NCI-H345 (cell line): ENCODE results near the gene TMEM87B.
"Not testable (repeated sequence)": the region's sequence is repeated elsewhere in the genome, so short reads cannot be mapped to it uniquely, and the experiment has no call there.

ENCODE experiments used
- DNase-seq: peaks from one replicate; lab custom pipeline; 2025; lab: John Stamatoyannopoulos, UW

The TMEM87B gene

DNA sequence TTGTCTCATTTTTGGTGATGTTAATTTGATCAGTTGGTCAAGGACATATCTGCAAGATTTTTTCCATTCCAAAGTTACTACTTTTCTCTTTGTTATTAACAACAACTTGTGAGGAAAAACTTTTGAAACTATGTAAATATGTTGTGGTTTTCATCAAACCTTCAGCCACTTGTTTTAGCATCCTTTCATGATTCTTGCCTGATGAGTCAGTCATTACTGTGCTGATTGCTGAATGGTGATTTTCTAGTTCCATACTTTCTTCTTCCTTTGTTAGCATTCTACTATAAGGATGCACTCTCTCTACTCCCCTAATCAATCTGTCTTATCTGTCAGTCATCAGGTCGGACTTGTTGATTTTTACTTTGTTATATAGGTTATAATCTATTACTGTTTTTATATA is 10.9 kb downstream of the TMEM87B start:
- DNase-seq: no peak

GRCh38 chr2:112069794-112070193 is 14.7 kb downstream of the TMEM87B start:
- not testable (repeated sequence) for DNase-seq

GRCh38 chr2:112073875-112074274 is 18.8 kb downstream of the TMEM87B start:
- DNase-seq: no peak

- DNase-seq: no peak
Measured at GRCh38 chr2:112074506-112074905, 19.4 kb downstream of the TMEM87B start.

DNA sequence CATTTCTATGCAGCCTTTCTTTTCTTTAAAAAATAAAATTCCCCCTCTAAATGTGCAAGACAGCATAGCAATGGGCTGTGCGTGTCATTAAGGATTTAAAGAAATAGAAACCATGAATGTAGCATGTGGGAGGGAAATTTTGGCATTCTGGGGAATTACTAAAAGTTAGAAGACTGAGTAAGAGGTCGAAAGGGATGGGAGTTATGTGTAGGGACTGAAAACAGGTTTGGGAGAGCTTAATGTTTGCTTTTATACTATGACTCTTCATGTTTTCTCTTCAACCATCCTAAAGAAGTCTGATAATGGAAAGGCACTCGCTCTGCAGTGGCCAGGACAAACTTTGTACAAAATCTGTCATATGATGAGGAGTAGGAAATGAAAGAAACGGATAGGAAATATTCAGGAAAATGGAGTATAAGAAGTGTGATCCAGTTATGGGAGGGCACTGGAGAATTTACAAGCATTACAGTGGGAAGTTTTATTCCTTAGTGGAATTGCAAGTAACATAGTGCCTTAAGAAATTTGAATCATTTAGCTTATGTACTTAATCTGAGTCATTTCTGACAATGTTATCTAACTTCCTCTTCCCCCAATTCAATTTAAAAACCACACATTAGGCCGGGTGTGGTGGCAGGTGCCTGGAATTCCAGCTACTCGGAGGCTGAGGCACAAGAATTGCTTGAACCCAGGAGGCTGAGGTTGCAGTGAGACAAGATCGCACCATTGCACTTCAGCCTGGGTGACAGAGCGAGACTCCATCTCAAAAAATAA is 20.6 kb downstream of the TMEM87B start:
- no peak for DNase-seq

DNA sequence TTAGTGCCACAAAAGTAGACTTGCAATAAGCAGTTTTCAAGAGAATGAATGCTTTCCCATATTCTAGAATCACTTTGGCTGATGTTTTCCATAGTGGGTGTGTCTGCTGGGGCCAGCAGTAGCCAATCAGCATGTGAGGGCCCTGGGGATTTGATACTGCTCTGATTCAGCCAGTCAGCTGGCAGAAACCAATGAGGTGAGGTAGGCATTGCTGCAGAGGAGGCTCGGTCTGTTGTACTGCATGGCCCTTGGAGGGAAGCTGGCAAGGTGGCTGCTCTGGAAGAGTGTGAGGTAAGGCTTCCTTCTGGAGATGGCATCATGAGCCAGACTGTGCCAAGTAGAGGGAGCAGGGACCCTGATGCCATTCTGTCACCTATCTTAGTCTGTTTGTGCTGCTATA is 22.7 kb downstream of the TMEM87B start:
- no peak for DNase-seq

- DNase-seq: no peak
Measured at GRCh38 chr2:112081262-112081661, 26.2 kb downstream of the TMEM87B start.

DNA sequence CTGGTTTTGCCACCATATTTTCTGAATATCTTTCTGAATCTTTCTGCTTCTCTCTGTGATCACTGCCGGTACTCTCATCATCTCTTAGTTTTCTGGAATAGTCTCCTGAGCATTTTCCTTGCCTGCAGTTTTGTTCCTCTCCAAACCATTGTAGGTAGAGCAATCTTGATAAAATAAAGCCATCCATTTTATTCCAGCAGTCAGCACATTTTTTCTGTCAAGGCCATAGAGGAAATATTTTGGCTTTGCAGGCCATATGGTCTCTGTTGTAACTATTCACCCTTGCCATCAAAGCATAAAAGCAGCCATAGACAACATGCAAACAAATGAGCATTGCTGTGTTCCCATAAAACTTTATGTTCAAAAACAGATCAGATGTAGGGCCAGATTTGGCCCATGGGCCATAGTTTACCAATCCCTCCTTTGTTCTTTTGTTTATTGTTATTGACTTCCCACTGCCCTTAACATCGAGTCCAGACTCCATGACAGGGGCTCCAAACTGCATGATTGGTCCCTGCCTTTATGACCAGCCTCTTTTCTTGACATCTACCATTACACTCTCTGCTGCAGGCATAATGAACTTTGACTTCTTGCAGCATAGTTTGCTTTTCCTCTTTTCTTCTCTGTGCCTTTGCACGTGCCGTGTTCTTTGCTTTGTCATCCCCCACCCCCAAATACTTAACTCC is 29.8 kb downstream of the TMEM87B start:
- no peak for DNase-seq

GRCh38 chr2:112085375-112085730 is 30.3 kb downstream of the TMEM87B start:
- no peak for DNase-seq

DNA sequence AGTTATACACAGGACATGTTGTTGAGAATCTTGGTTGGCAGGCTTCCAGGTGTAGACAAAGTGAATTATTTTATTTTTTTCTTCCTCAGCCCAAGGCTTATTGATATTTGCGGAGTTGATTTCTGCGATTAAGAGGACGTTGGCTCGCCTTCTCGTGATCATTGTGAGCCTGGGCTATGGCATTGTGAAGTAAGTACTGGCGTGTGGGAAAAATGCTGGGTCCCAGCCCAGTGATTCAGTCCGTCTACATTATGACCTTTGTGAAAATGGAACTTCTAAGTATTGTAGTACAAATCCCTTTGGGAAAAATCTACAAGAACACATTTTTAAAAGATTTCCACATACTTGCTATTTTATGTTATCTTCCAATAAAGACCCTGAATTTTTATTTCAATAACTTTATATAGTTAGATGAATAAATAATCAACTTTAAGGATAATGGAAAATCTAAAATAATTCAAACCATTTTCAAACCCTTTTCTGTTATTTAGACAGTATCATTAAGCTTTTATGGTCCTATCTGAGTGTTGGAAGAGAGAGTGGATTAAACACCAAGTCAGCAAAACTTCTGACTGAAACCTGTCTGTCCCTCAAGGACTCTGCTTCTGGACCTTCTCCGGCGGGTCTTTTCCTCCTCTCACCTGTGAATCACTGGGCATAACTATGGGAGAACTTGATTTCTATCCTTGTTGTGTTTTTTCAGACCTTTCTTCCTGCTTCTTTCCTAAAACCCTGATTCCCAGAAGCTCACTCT is 31.0 kb downstream of the TMEM87B start:
- no peak for DNase-seq

- no peak for DNase-seq
Measured at GRCh38 chr2:112087346-112088020, 32.4 kb downstream of the TMEM87B start.

GRCh38 chr2:112089375-112089774 is 34.3 kb downstream of the TMEM87B start:
- no peak for DNase-seq

DNA sequence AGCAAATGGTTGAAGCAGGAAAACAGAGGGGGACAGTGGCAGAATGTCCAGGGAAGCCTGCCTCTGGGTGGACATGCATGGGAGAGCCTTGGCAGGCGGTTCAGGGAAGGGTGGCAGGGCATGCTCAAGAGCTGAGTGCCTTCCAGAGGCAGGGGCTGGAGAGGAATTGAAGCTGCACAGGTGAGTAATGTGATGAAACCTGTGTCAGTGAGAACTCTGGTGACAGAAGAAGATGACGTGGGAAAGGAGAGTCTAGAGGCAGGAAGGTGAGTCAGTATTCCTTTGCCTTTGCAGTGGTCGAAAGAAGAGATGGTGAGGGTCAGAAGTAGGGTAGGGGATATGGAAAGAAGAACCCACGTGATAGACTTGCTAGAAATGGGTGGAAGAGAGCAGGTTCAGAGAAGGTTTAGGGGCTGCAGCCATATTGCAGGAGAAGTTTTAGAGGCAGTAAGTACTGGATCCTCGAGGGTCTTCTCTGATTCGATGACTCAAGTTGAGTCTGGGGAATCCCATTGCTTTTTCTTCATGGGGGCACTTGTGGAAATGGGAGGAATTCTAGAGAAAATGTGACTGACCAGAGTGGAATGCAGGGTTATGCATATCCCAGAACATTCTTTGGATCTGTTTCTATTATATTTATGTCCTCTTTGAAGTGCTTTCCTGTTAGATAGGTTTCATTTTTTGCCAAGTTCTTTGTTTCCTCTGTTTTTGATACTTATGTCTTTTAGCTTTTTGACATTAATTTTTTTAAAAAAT is 37.4 kb downstream of the TMEM87B start:
- no peak for DNase-seq

DNA sequence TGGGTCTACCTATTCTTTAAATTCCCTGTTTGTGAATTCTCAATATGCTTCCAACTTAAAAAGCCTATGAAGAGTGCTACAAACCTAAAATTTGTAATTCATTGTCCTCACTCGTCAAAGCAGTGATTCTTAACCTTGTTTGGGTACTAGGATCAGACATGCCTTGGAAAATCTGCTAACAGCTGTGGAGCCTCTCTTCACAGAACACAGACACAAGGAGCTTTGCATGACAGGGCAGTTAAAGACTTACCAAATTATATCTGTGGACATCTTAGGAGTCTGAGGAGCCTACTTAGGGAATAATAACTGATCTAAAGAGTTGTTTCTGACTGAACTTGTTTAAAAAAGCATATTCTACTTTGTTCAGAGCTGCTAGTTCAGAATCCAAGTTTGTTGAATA is 38.1 kb downstream of the TMEM87B start:
- DNase-seq: no peak

DNA sequence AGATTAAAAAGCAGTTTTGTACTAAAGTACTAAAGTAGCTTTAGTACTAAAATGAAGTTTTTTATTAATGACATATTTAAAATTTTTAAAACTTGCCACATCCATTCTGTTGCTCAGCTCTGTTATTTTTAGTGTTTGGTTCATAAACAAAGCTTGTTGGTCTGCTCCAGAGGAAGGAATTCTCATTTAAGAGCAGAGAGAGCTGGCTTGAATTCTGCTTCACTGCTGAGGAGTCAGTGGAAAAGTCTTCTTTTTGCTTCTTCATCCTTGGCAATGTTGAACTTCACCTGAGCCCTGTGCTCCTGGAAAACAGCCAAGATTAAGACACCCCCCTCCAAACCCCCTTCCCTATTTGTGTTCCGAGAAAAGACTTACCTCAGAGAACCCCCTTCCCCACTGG is 40.6 kb downstream of the TMEM87B start:
- no peak for DNase-seq

GRCh38 chr2:112096098-112096497 is 41.0 kb downstream of the TMEM87B start:
- no peak for DNase-seq

- no peak for DNase-seq
Measured at GRCh38 chr2:112108178-112108832, 53.2 kb downstream of the TMEM87B start.

GRCh38 chr2:112109278-112109677 is 54.2 kb downstream of the TMEM87B start:
- no peak for DNase-seq

DNA sequence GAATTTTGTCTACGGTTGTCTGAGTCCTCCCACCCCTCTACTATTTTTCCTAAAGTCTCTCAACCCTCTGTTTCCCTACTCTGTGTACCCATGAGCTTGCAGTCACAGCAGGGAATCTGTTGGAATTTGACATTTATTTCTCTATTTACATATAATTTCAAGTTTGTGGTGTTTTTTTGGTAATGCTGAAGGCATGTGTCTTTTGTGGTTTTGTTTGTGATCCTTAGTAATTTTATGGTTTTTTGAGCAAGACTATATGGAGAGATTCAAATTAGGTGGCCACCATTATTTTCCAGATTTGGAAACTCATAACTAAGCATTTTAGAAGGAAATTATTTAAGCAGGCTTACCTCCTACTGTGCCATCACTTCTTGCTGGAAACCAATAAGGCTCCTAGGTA is 55.9 kb downstream of the TMEM87B start:
- DNase-seq: no peak

- not testable (repeated sequence) for DNase-seq
Measured at GRCh38 chr2:112113354-112113753, 58.3 kb downstream of the TMEM87B start.

DNA sequence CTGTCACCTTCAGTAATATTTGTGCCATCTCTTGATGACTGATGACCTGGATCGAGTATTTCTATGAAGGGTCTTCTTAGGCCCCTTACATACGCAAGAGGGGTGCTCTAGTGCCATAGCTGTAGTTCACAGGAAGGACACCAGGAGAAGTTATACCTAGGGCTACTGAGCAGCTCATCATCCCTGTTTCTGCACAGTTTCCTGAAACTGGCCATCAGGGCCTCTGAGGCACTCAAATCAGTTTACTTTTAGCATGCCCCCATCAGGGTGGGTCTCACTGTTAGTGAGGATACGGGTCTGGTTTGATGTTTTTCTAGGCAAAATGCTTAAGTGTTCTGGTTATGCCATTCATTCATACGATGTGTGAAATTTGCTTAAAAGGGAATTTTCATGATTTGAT is 63.1 kb downstream of the TMEM87B start:
- no peak for DNase-seq
